GM13977 (cell line): ENCODE data around the gene DCTN2.
"Not testable (repeated sequence)": the region's sequence is repeated elsewhere in the genome, so short reads cannot be mapped to it uniquely, and the experiment has no call there.

Experiments
- DNase-seq: peaks from one replicate; pipeline ENCODE4 v3.0.0; 2012; ENCODE audit warnings: low spot score
- CTCF ChIP-seq: IDR thresholded peaks from 2 replicates; pipeline ENCODE4 v1.5.1; 2012; ENCODE audit warnings: mild to moderate bottlenecking, control low read depth; ENCODE audit not compliant: insufficient read depth; ENCODE audit errors: extremely low read depth, missing control alignments
- in situ Hi-C: fragments of 300-500 bp; cut with MboI; formaldehyde crosslinking; loops from one replicate; pipeline ENCODE4 v1.12.0; 2022; ENCODE audit warnings: low sequenced_read_pairs, low pct_unique_long_range_greater_than_20kb, mixed read lengths, inconsistent platforms; ENCODE audit not compliant: unreplicated experiment

The DCTN2 gene

GRCh38 chr12:57518920-57519795, 27.8 kb downstream of the DCTN2 start:
- no peak for DNase-seq
- no peak for TF ChIP-seq CTCF
- in situ Hi-C loops = no loop called here

GRCh38 chr12:57518176-57518919, 28.6 kb downstream of the DCTN2 start:
- in situ Hi-C loops = no loop called here
- DNase-seq = no peak
- TF ChIP-seq CTCF = no peak

- DNase-seq, in situ Hi-C loops: not testable (repeated sequence)
Measured at GRCh38 chr12:57517718-57518117, 29.3 kb downstream of the DCTN2 start.

GRCh38 chr12:57517187-57517586, 29.8 kb downstream of the DCTN2 start:
- in situ Hi-C loops = no loop called here
- no peak for TF ChIP-seq CTCF
- no peak for DNase-seq

- in situ Hi-C loops = no loop called here
- DNase-seq = no peak
- TF ChIP-seq CTCF = no peak
Measured at GRCh38 chr12:57516617-57517153, 30.3 kb downstream of the DCTN2 start.

- no peak for DNase-seq
- no peak for TF ChIP-seq CTCF
- in situ Hi-C loops = no loop called here
Measured at GRCh38 chr12:57515934-57516541, 31.0 kb downstream of the DCTN2 start.
